H9 (cell line): ENCODE measurements around the gene C1orf122. TPM values are rescaled to one million over a fixed set of nuclear protein-coding genes. Genes with fewer than 3 reads are reported as not detected.

Experiments used
- DNase-seq: peaks from one replicate; pipeline ENCODE4 v3.0.0-alpha.2; 2017
- H2AFZ ChIP-seq: one replicate; pipeline ENCODE4 v1.6.1; 2013; ENCODE audit warnings: mild to moderate bottlenecking, low read length, control low read depth, moderate library complexity
- H2AK5ac ChIP-seq: 2 replicates; pipeline ENCODE4 v1.6.1; 2013; ENCODE audit warnings: low read length, control low read depth, mixed read lengths; ENCODE audit not compliant: insufficient read length
- H2BK120ac ChIP-seq: one replicate; pipeline ENCODE4 v1.6.1; 2013; ENCODE audit warnings: low read depth, mild to moderate bottlenecking, low read length, control low read depth, inconsistent platforms; ENCODE audit not compliant: poor library complexity, severe bottlenecking
- H2BK12ac ChIP-seq: 2 replicates; pipeline ENCODE4 v1.6.1; 2013; ENCODE audit warnings: low read length, control low read depth, mixed read lengths, low read depth; ENCODE audit not compliant: insufficient read length
- H2BK15ac ChIP-seq: 2 replicates; pipeline ENCODE4 v1.6.1; 2013; ENCODE audit warnings: low read depth, low read length, control low read depth
- H2BK20ac ChIP-seq: one replicate; pipeline ENCODE4 v1.6.1; 2013; ENCODE audit warnings: low read depth, mild to moderate bottlenecking, low read length, control low read depth, inconsistent platforms; ENCODE audit not compliant: poor library complexity, severe bottlenecking
- H2BK5ac ChIP-seq: 2 replicates; pipeline ENCODE4 v1.6.1; 2013; ENCODE audit warnings: low read length, control low read depth, mixed read lengths; ENCODE audit not compliant: insufficient read length
- H3K14ac ChIP-seq: 2 replicates; pipeline ENCODE4 v1.6.1; 2013; ENCODE audit warnings: low read length, control low read depth; ENCODE audit not compliant: insufficient read depth
- H3K18ac ChIP-seq: 2 replicates; pipeline ENCODE4 v1.6.1; 2013; ENCODE audit warnings: low read depth, mild to moderate bottlenecking, mixed read lengths, low read length, control low read depth; ENCODE audit not compliant: insufficient read length
- H3K23ac ChIP-seq: 2 replicates; pipeline ENCODE4 v1.6.1; 2013; ENCODE audit warnings: low read length, control low read depth, mixed read lengths, low read depth; ENCODE audit not compliant: insufficient read length
- H3K23me2 ChIP-seq: 2 replicates; pipeline ENCODE4 v1.6.1; 2013; ENCODE audit warnings: low read depth, mild to moderate bottlenecking, mixed read lengths, low read length, control low read depth; ENCODE audit not compliant: insufficient read length, poor library complexity, severe bottlenecking
- H3K27ac ChIP-seq: 2 replicates; pipeline ENCODE4 v1.5.1; 2013; ENCODE audit warnings: low read length, control low read depth, mixed read lengths, low read depth; ENCODE audit not compliant: insufficient read length
- H3K27me3 ChIP-seq: 2 replicates; pipeline ENCODE4 v1.6.1; 2013; ENCODE audit warnings: low read length, control low read depth, inconsistent platforms; ENCODE audit not compliant: insufficient read depth
- H3K4ac ChIP-seq: 2 replicates; pipeline ENCODE4 v1.6.1; 2013; ENCODE audit warnings: low read depth, mild to moderate bottlenecking, control low read depth, inconsistent platforms, low read length, moderate library complexity
- H3K4me1 ChIP-seq: 2 replicates; pipeline ENCODE4 v1.6.1; 2013; ENCODE audit warnings: low read length, control low read depth, inconsistent platforms; ENCODE audit not compliant: insufficient read depth
- H3K4me2 ChIP-seq: 2 replicates; pipeline ENCODE4 v1.6.1; 2013; ENCODE audit warnings: low read length, control low read depth, mixed read lengths; ENCODE audit not compliant: insufficient read length, insufficient read depth
- H3K56ac ChIP-seq: 2 replicates; pipeline ENCODE4 v1.6.1; 2013; ENCODE audit warnings: low read depth, mild to moderate bottlenecking, mixed read lengths, low read length, control low read depth; ENCODE audit not compliant: insufficient read length
- H3K79me1 ChIP-seq: 2 replicates; pipeline ENCODE4 v1.6.1; 2013; ENCODE audit warnings: low read depth, mild to moderate bottlenecking, moderate library complexity, low read length, control low read depth, inconsistent platforms; ENCODE audit not compliant: insufficient read depth, poor library complexity, severe bottlenecking
- H3K79me2 ChIP-seq: 2 replicates; pipeline ENCODE4 v1.6.1; 2013; ENCODE audit warnings: low read length, control low read depth, inconsistent platforms; ENCODE audit not compliant: insufficient read depth
- H3K9ac ChIP-seq: 2 replicates; pipeline ENCODE4 v1.6.1; 2013; ENCODE audit warnings: low read length, control low read depth, mixed read lengths; ENCODE audit not compliant: insufficient read length; ENCODE audit errors: extremely low read depth
- H3K9me3 ChIP-seq: one replicate; pipeline ENCODE4 v1.6.1; 2013; ENCODE audit warnings: low read depth, low read length, inconsistent platforms; ENCODE audit not compliant: control insufficient read depth
- H3T11ph ChIP-seq: one replicate; pipeline ENCODE4 v1.6.1; 2013; ENCODE audit warnings: mild to moderate bottlenecking, low read length, control low read depth, inconsistent platforms
- H4K20me1 ChIP-seq: one replicate; pipeline ENCODE4 v1.6.1; 2013; ENCODE audit not compliant: control insufficient read depth, insufficient read length, insufficient read depth
- H4K5ac ChIP-seq: 2 replicates; pipeline ENCODE4 v1.6.1; 2013; ENCODE audit warnings: low read depth, mild to moderate bottlenecking, mixed read lengths, low read length, control low read depth; ENCODE audit not compliant: insufficient read length
- H4K8ac ChIP-seq: replicated peaks from 2 replicates; pipeline ENCODE4 v1.6.1; 2013; ENCODE audit warnings: low read length, control low read depth, mixed read lengths, low read depth; ENCODE audit not compliant: insufficient read length
- H4K91ac ChIP-seq: 2 replicates; pipeline ENCODE4 v1.6.1; 2013; ENCODE audit warnings: low read depth, mild to moderate bottlenecking, moderate library complexity, mixed read lengths, low read length, control low read depth; ENCODE audit not compliant: insufficient read length
- H3K27ac Mint-ChIP-seq, 3 experiments: 2 replicates in 2 of 3; 3 replicates in 1 of 3; pipeline ENCODE4 v1.8.0; 2020 to 2021; ENCODE audit warnings: mixed read lengths in 3 of 3, mild to moderate bottlenecking in 1 of 3, moderate library complexity in 1 of 3
- H3K27me3 Mint-ChIP-seq: 2 replicates; pipeline ENCODE4 v1.8.0; 2021; ENCODE audit warnings: low read depth, mild to moderate bottlenecking, moderate library complexity, mixed read lengths
- H3K36me3 Mint-ChIP-seq, 3 experiments: 2 replicates in 2 of 3; 3 replicates in 1 of 3; pipeline ENCODE4 v1.8.0; 2020 to 2021; ENCODE audit warnings: low read depth in 3 of 3, mixed read lengths in 3 of 3; ENCODE audit not compliant: insufficient read depth in 1 of 3
- H3K4me1 Mint-ChIP-seq, 2 experiments: 2 replicates each; pipeline ENCODE4 v1.8.0; 2020; ENCODE audit warnings: mixed read lengths in 2 of 2
- H3K4me3 Mint-ChIP-seq, 2 experiments: 2 replicates in 1 of 2; 3 replicates in 1 of 2; pipeline ENCODE4 v1.8.0; 2020 to 2021; ENCODE audit warnings: mild to moderate bottlenecking in 2 of 2, mixed read lengths in 2 of 2, moderate library complexity in 1 of 2
- H3K9me3 Mint-ChIP-seq, 2 experiments: 2 replicates in 1 of 2; 3 replicates in 1 of 2; pipeline ENCODE4 v1.8.0; 2020; ENCODE audit warnings: mild to moderate bottlenecking in 2 of 2, mixed read lengths in 2 of 2, moderate library complexity in 1 of 2
- WGBS: extraction: QIAGEN DNeasy Blood & Tissue Kit; methylation state at CpG from one replicate; pipeline ENCODE4 v1.1.7; 2013; ENCODE audit warnings: missing lambda C conversion rate, low lambda C conversion rate, mixed read lengths; ENCODE audit not compliant: insufficient read length; ENCODE audit errors: extremely low coverage; 5-methylcytosine and 5-hydroxymethylcytosine counted together
- total RNA-seq: library from RNA; stranded (reverse); gene quantifications from 2 replicates; pipeline ENCODE4 v1.2.1, GENCODE V29; 2021
- TF ChIP-seq, protein P1 (sequence below): fragments of 200-600 bp; sonication (generic); conservative IDR thresholded peaks from 3 replicates; pipeline ENCODE4 v1.8.0; 2021; ENCODE audit warnings: antibody characterized with exemption, mild to moderate bottlenecking

Gene C1orf122
- total RNA-seq, 1 experiment from 2014 or later = 59.3 TPM

DNA sequence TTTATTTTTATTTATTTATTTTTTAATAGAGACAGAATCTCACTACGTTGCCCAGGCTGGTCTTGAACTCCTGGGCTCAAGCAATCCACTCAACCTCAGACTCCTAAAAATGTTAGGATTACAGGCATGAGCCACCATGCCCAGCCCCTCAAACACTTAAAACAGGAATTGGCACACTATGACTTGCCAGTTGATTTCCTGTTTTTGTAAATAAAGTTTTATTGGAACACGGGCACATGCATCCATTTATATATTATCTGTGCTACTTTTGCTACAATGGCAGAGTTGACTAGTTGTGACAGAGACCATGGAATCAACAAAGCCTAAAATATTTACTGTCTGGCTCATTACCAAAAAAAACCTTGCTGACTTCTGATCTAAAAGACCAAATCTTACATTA lies 16.4 kb downstream of the C1orf122 start:
- no peak overlapping the region for H3K23ac ChIP-seq
- no peak for DNase-seq
- no peak overlapping the region for H4K91ac ChIP-seq
- no peak overlapping the region for H2BK12ac ChIP-seq
- H2BK15ac ChIP-seq = no peak overlapping the region
- no peak overlapping the region for H3T11ph ChIP-seq
- Mint-ChIP-seq H3K4me3 (no peak overlapping the region), H3K27me3 (no peaks in the 10 kb centered on the region), H3K36me3 (peaks cover 14 to 49% (median 32%) of the 10 kb centered on the region in 3 experiments; a peak in 6 of 7 replicates), H3K4me1 (no peaks in the 10 kb centered on the region), H3K27ac (no peak overlapping the region), H3K9me3 (no peaks in the 10 kb centered on the region)
- no peak overlapping the region for H4K8ac ChIP-seq
- H3K4ac ChIP-seq = no peak overlapping the region
- H2BK120ac ChIP-seq = no peak overlapping the region
- no peak overlapping the region for H3K27ac ChIP-seq
- H2BK5ac ChIP-seq = no peak overlapping the region
- WGBS = no CpG with 5 or more reads among the region's 2 CpGs
- no peaks in the 10 kb centered on the region for H3K79me1 ChIP-seq
- no peak overlapping the region for H2AK5ac ChIP-seq
- H3K56ac ChIP-seq = no peak overlapping the region
- no peaks in the 10 kb centered on the region for H3K79me2 ChIP-seq
- no peaks in the 10 kb centered on the region for H3K9me3 ChIP-seq
- no peak overlapping the region for H2BK20ac ChIP-seq
- no peak overlapping the region for H3K9ac ChIP-seq
- H3K23me2 ChIP-seq = no peaks in the 10 kb centered on the region
- no peaks in the 10 kb centered on the region for H3K4me1 ChIP-seq
- H3K27me3 ChIP-seq = no peaks in the 10 kb centered on the region
- H3K18ac ChIP-seq = no peak overlapping the region
- no peaks in the 10 kb centered on the region for H4K20me1 ChIP-seq
- H3K4me2 ChIP-seq = no peak overlapping the region
- no peak overlapping the region for H2AFZ ChIP-seq
- no peak overlapping the region for H4K5ac ChIP-seq
- TF ChIP-seq, protein P1, sequence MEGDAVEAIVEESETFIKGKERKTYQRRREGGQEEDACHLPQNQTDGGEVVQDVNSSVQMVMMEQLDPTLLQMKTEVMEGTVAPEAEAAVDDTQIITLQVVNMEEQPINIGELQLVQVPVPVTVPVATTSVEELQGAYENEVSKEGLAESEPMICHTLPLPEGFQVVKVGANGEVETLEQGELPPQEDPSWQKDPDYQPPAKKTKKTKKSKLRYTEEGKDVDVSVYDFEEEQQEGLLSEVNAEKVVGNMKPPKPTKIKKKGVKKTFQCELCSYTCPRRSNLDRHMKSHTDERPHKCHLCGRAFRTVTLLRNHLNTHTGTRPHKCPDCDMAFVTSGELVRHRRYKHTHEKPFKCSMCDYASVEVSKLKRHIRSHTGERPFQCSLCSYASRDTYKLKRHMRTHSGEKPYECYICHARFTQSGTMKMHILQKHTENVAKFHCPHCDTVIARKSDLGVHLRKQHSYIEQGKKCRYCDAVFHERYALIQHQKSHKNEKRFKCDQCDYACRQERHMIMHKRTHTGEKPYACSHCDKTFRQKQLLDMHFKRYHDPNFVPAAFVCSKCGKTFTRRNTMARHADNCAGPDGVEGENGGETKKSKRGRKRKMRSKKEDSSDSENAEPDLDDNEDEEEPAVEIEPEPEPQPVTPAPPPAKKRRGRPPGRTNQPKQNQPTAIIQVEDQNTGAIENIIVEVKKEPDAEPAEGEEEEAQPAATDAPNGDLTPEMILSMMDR = no peak
- H3K14ac ChIP-seq = no peak overlapping the region
